Measurements from ENCODE around the gene TMEM119.

Gene TMEM119

GRCh38 chr12:108599541-108599940 lies 1.7 kb upstream of the TMEM119 start:
- Histone ChIP-seq H3K27ac (no peak overlapping the region), H3K27me3 (peaks cover 8% of the 10 kb centered on the region), H3K36me3 (no peaks in the 10 kb centered on the region), H3K4me3 (ENCODE audit: low read depth in 1 of 2, low read length in 1 of 2) (no peak overlapping the region), H3K9me3 (no peaks in the 10 kb centered on the region), H3K4me1 (ENCODE audit: control insufficient read depth in 1 of 2, insufficient read depth in 1 of 2, low read depth in 1 of 2, low read length in 1 of 2) (no peaks in the 10 kb centered on the region)
- TF ChIP-seq CTCF (IDR thresholded peaks at IDR 0.05) = no peak

GRCh38 chr12:108598553-108599250 lies 818 bp upstream of the TMEM119 start:
- H3K27ac ChIP-seq = no peak overlapping the region
- H3K27me3 ChIP-seq = peaks cover 8% of the 10 kb centered on the region
- no peaks in the 10 kb centered on the region for H3K9me3 ChIP-seq
- no peak for TF ChIP-seq CTCF (IDR thresholded peaks at IDR 0.05)
- H3K36me3 ChIP-seq = no peaks in the 10 kb centered on the region
- no peak overlapping the region for H3K4me3 ChIP-seq (ENCODE audit: low read depth in 1 of 2, low read length in 1 of 2)
- H3K4me1 ChIP-seq (ENCODE audit: control insufficient read depth in 1 of 2, insufficient read depth in 1 of 2, low read depth in 1 of 2, low read length in 1 of 2) = no peaks in the 10 kb centered on the region

- no peak overlapping the region for H3K27ac ChIP-seq
- no peak overlapping the region for H3K4me3 ChIP-seq (ENCODE audit: low read depth in 1 of 2, low read length in 1 of 2)
- no peaks in the 10 kb centered on the region for H3K36me3 ChIP-seq
- H3K4me1 ChIP-seq (ENCODE audit: control insufficient read depth in 1 of 2, insufficient read depth in 1 of 2, low read depth in 1 of 2, low read length in 1 of 2) = no peaks in the 10 kb centered on the region
- no peaks in the 10 kb centered on the region for H3K9me3 ChIP-seq
- H3K27me3 ChIP-seq = peaks cover 8% of the 10 kb centered on the region
- no peak for TF ChIP-seq CTCF (IDR thresholded peaks at IDR 0.05)
Measured at GRCh38 chr12:108596854-108597558, 878 bp downstream of the TMEM119 start.

- Histone ChIP-seq H3K27ac (no peak overlapping the region), H3K36me3 (no peaks in the 10 kb centered on the region), H3K4me1 (ENCODE audit: control insufficient read depth in 1 of 2, insufficient read depth in 1 of 2, low read depth in 1 of 2, low read length in 1 of 2) (no peaks in the 10 kb centered on the region), H3K4me3 (ENCODE audit: low read depth in 1 of 2, low read length in 1 of 2) (no peak overlapping the region), H3K9me3 (no peaks in the 10 kb centered on the region), H3K27me3 (peaks cover 8% of the 10 kb centered on the region)
- no peak for TF ChIP-seq CTCF (IDR thresholded peaks at IDR 0.05)
Measured at GRCh38 chr12:108595711-108596647, 1.9 kb downstream of the TMEM119 start.

- Histone ChIP-seq H3K36me3 (no peaks in the 10 kb centered on the region), H3K27ac (no peak overlapping the region), H3K4me1 (ENCODE audit: control insufficient read depth in 1 of 2, insufficient read depth in 1 of 2, low read depth in 1 of 2, low read length in 1 of 2) (no peaks in the 10 kb centered on the region), H3K27me3 (peaks cover 8% of the 10 kb centered on the region), H3K9me3 (no peaks in the 10 kb centered on the region), H3K4me3 (ENCODE audit: low read depth in 1 of 2, low read length in 1 of 2) (no peak overlapping the region)
- no peak for TF ChIP-seq CTCF (IDR thresholded peaks at IDR 0.05)
Measured at GRCh38 chr12:108594960-108595710, 2.7 kb downstream of the TMEM119 start.

All from neutrophil (primary cell).